CD14-positive monocyte (primary cell): ENCODE data around the gene RPL23. TPM values are rescaled to one million over a fixed set of nuclear protein-coding genes. Genes with fewer than 3 reads are reported as not detected.

Experiments
- DNase-seq, 3 donors: peaks; one replicate each; pipeline ENCODE4 v3.0.0-alpha.2; 2011 to 2022
- H2AFZ ChIP-seq: 2 replicates; pipeline ENCODE4 v1.6.0; 2012; ENCODE audit warnings: mild to moderate bottlenecking, low read depth, low read length, inconsistent platforms; ENCODE audit not compliant: insufficient read depth, poor library complexity, severe bottlenecking
- H3K27ac ChIP-seq, 2 donors: 1 replicate in 1 of 2; 2 replicates in 1 of 2; pipeline ENCODE4 v1.5.1; 2012 to 2013; ENCODE audit warnings: low read length in 2 of 2, control low read depth in 1 of 2, inconsistent platforms in 1 of 2, low read depth in 1 of 2, mild to moderate bottlenecking in 1 of 2
- H3K27me3 ChIP-seq, 2 donors: one replicate each; pipeline versions ENCODE4 v1.6.0 to v1.6.1; 2011 to 2013; ENCODE audit warnings: low read length in 2 of 2; ENCODE audit not compliant: control insufficient read depth in 2 of 2, insufficient read depth in 2 of 2
- H3K36me3 ChIP-seq, 2 donors: replicated peaks in 1 of 2; 1 replicate in 1 of 2; 2 replicates in 1 of 2; pipeline versions ENCODE4 v1.5.1 to v1.6.1; 2012 to 2013; ENCODE audit warnings: low read length in 2 of 2, control low read depth in 1 of 2, inconsistent platforms in 1 of 2, mild to moderate bottlenecking in 1 of 2; ENCODE audit not compliant: insufficient read depth in 2 of 2, control insufficient read depth in 1 of 2
- H3K4me1 ChIP-seq, 2 donors: 1 replicate in 1 of 2; 2 replicates in 1 of 2; pipeline versions ENCODE4 v1.5.1 to v1.6.1; 2012 to 2013; ENCODE audit warnings: low read length in 2 of 2, control low read depth in 1 of 2, inconsistent platforms in 1 of 2, mild to moderate bottlenecking in 1 of 2, moderate library complexity in 1 of 2; ENCODE audit not compliant: insufficient read depth in 2 of 2, control insufficient read depth in 1 of 2
- H3K4me2 ChIP-seq: replicated peaks from 2 replicates; pipeline ENCODE3; 2012; ENCODE audit warnings: low read length, moderate library complexity, mild to moderate bottlenecking; ENCODE audit not compliant: poor library complexity, severe bottlenecking; ENCODE audit errors: extremely low read depth
- H3K4me3 ChIP-seq, 3 experiments: fragments of 200-600 bp in 1 of 3; sonication (generic) in 1 of 3; replicated peaks in 1 of 3; 1 replicate in 2 of 3; 2 replicates in 1 of 3; pipeline ENCODE4 v1.5.1; 2011 to 2013; ENCODE audit warnings: low read length in 3 of 3, mild to moderate bottlenecking in 3 of 3, control low read depth in 2 of 3, low read depth in 2 of 3, inconsistent platforms in 1 of 3, moderate library complexity in 1 of 3
- H3K79me2 ChIP-seq: 2 replicates; pipeline ENCODE4 v1.6.0; 2012; ENCODE audit warnings: mild to moderate bottlenecking, control low read depth, inconsistent platforms, low read length, moderate library complexity; ENCODE audit not compliant: insufficient read depth
- H3K9ac ChIP-seq: 2 replicates; pipeline ENCODE4 v1.6.0; 2017; ENCODE audit warnings: low read length, mild to moderate bottlenecking; ENCODE audit not compliant: insufficient read depth, poor library complexity, severe bottlenecking
- H3K9me3 ChIP-seq, 2 donors: replicated peaks in 1 of 2; 1 replicate in 1 of 2; 2 replicates in 1 of 2; pipeline versions ENCODE4 v1.5.1 to v1.6.1; 2012 to 2013; ENCODE audit warnings: low read length in 2 of 2, control low read depth in 1 of 2; ENCODE audit not compliant: control insufficient read depth in 1 of 2, insufficient read depth in 1 of 2
- H4K20me1 ChIP-seq: 2 replicates; pipeline ENCODE4 v1.6.0; 2012; ENCODE audit warnings: mild to moderate bottlenecking, low read length, control low read depth, moderate library complexity; ENCODE audit not compliant: insufficient read depth
- H3K27ac Mint-ChIP-seq, 7 donors: one replicate each; pipeline ENCODE4 v1.8.0; 2020; ENCODE audit warnings: mild to moderate bottlenecking in 7 of 7, mixed read lengths in 7 of 7, moderate library complexity in 6 of 7, inconsistent platforms in 2 of 7
- H3K27me3 Mint-ChIP-seq, 3 donors: one replicate each; pipeline ENCODE4 v1.8.0; 2021 to 2022; ENCODE audit warnings: low read depth in 3 of 3, mild to moderate bottlenecking in 3 of 3, mixed read lengths in 3 of 3, moderate library complexity in 3 of 3, inconsistent platforms in 1 of 3
- H3K36me3 Mint-ChIP-seq, 2 donors: one replicate each; pipeline ENCODE4 v1.8.0; 2020; ENCODE audit warnings: mixed read lengths in 2 of 2, inconsistent platforms in 1 of 2, mild to moderate bottlenecking in 1 of 2
- H3K4me1 Mint-ChIP-seq: one replicate; pipeline ENCODE4 v1.8.0; 2020; ENCODE audit warnings: mild to moderate bottlenecking, mixed read lengths
- H3K4me3 Mint-ChIP-seq, 2 donors: one replicate each; pipeline ENCODE4 v1.8.0; 2020; ENCODE audit warnings: mild to moderate bottlenecking in 2 of 2, mixed read lengths in 2 of 2, moderate library complexity in 1 of 2
- H3K9me3 Mint-ChIP-seq, 7 donors: one replicate each; pipeline ENCODE4 v1.8.0; 2020 to 2022; ENCODE audit warnings: mixed read lengths in 7 of 7, mild to moderate bottlenecking in 6 of 7, moderate library complexity in 6 of 7, inconsistent platforms in 2 of 7
- WGBS: methylation state at CpG from one replicate; pipeline ENCODE4 v1.1.5; 2013; ENCODE audit warnings: missing lambda C conversion rate; ENCODE audit not compliant: insufficient coverage; 5-methylcytosine and 5-hydroxymethylcytosine counted together
- intact Hi-C, 2 donors: fragments of 100-400 bp; cut with micrococcal nuclease; formaldehyde crosslinking; loops; one replicate each; pipeline versions ENCODE4 v1.15.0 to v1.15.1; 2023
- polyA plus RNA-seq, 3 donors: library from polyadenylated mRNA; depleted of rRNA in 1 of 3; unstranded in 2 of 3; stranded (reverse) in 1 of 3; fragments of 300-500 nt in 2 of 3; fragments of >200 nt in 1 of 3; fragmentation: Illumina TruSeq in 2 of 3; gene quantifications; 1 replicate in 2 of 3; 2 replicates in 1 of 3; pipeline ENCODE4 v1.2.3, GENCODE V29; 2012 to 2021
- small RNA-seq: library from RNA; depleted of rRNA; stranded (forward); fragments of <200 nt; gene quantifications from one replicate; pipeline ENCODE3, GENCODE V24; 2012; ENCODE audit warnings: low read depth; ENCODE audit not compliant: insufficient read length
- TF ChIP-seq, protein P1 (sequence below): fragments of 200-600 bp; IDR thresholded peaks from one replicate; pipeline ENCODE4 v1.8.0; 2022; ENCODE audit warnings: antibody characterized with exemption, mild to moderate bottlenecking

The RPL23 gene
- polyA plus RNA-seq, 3 donors: 561 to 1,701 (median 618) TPM

- H3K27ac ChIP-seq: peak overlapping the region; percentile 55 to 79
- H3K9me3 ChIP-seq: no peaks in the 10 kb centered on the region
- no peaks in the 10 kb centered on the region for H3K27me3 ChIP-seq
- H4K20me1 ChIP-seq: peaks cover 31% of the 10 kb centered on the region
- Mint-ChIP-seq H3K36me3 (peaks cover 38 to 41% of the 10 kb centered on the region in 2 donors), H3K27me3 (no peaks in the 10 kb centered on the region), H3K4me1 (peaks cover 32% of the 10 kb centered on the region), H3K4me3 (peak overlapping the region; percentile 96 to 98), H3K27ac (peak overlapping the region; percentile 71 to 92 (median 86)), H3K9me3 (peaks cover 0 to 1% (median 0%) of the 10 kb centered on the region in 7 donors)
- peak overlapping the region; percentile 95 for H3K9ac ChIP-seq
- WGBS: under 1% methylated on average over 49 of the region's 53 CpGs
- DNase-seq: peak; percentile 11 to 38 (median 27)
- intact Hi-C loops: no loop called here
- H3K4me1 ChIP-seq: peaks cover 25 to 27% of the 10 kb centered on the region in 2 donors
- H3K4me3 ChIP-seq: peak overlapping the region; percentile 73 to 97 (median 87)
- H3K4me2 ChIP-seq: peak overlapping the region; percentile 99
- H3K79me2 ChIP-seq: peaks cover 53% of the 10 kb centered on the region
- peaks cover 25 to 51% of the 10 kb centered on the region in 2 donors for H3K36me3 ChIP-seq
- TF ChIP-seq, protein P1, sequence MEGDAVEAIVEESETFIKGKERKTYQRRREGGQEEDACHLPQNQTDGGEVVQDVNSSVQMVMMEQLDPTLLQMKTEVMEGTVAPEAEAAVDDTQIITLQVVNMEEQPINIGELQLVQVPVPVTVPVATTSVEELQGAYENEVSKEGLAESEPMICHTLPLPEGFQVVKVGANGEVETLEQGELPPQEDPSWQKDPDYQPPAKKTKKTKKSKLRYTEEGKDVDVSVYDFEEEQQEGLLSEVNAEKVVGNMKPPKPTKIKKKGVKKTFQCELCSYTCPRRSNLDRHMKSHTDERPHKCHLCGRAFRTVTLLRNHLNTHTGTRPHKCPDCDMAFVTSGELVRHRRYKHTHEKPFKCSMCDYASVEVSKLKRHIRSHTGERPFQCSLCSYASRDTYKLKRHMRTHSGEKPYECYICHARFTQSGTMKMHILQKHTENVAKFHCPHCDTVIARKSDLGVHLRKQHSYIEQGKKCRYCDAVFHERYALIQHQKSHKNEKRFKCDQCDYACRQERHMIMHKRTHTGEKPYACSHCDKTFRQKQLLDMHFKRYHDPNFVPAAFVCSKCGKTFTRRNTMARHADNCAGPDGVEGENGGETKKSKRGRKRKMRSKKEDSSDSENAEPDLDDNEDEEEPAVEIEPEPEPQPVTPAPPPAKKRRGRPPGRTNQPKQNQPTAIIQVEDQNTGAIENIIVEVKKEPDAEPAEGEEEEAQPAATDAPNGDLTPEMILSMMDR: no peak
- peak overlapping the region; percentile 87 for H2AFZ ChIP-seq
Measured at GRCh38 chr17:38798614-38799500, 54.7 kb downstream of the RPL23 start.

Small RNA genes within 50 kb of the gene (small RNA-seq; reads per million reads assigned to genes)
- not detected for gene MIR4727
- gene SNORA21: not detected
- not detected for gene SNORA21B

Other genes starting within 250 kb of the RPL23 start
- under 1 TPM in 1 of 3 donors, not detected in 2; 0.01 TPM for gene SRCIN1, start 247.8 kb downstream of the RPL23 start, polyA plus RNA-seq
- gene EPOP, start 178.8 kb downstream of the RPL23 start, polyA plus RNA-seq: under 1 TPM in 1 of 3 donors, not detected in 2; 0.63 TPM
- 10 to 100 TPM in 1 of 3 donors, under 1 TPM in 2; 0.72 to 55.4 (median 0.82) TPM for gene MLLT6, start 148.4 kb downstream of the RPL23 start, polyA plus RNA-seq
- 10 to 100 TPM in 2 of 3 donors, 1 to 10 TPM in 1; 7.1 to 61.2 (median 53.4) TPM for gene CISD3, start 123.4 kb downstream of the RPL23 start, polyA plus RNA-seq
- under 1 TPM in 1 of 3 donors, not detected in 2; 0.60 TPM for gene PCGF2, start 105.4 kb downstream of the RPL23 start, polyA plus RNA-seq
- 100 to 1,000 TPM; 315 to 689 (median 625) TPM for gene PSMB3, start 101.0 kb downstream of the RPL23 start, polyA plus RNA-seq
- 10 to 100 TPM in 1 of 3 donors, 1 to 10 TPM in 2; 4.4 to 20.2 (median 4.6) TPM for gene PIP4K2B, start 54.2 kb downstream of the RPL23 start, polyA plus RNA-seq
- 10 to 100 TPM in 1 of 3 donors, 1 to 10 TPM in 2; 7.5 to 63.2 (median 8.4) TPM for gene CWC25, start 28.4 kb downstream of the RPL23 start, polyA plus RNA-seq
- 10 to 100 TPM; 55.9 to 93.7 (median 70.6) TPM for gene LASP1, start 16.3 kb upstream of the RPL23 start, polyA plus RNA-seq
- gene FBXO47, start 113.7 kb upstream of the RPL23 start, polyA plus RNA-seq: not detected